CD4-positive, alpha-beta T cell treated with Interferon alpha-2 for 1 hour (primary cell): ENCODE measurements around the gene CIT.

ENCODE experiments used
- DNase-seq, 2 donors: peaks; one replicate each; pipeline ENCODE4 v3.0.0-alpha.2; 2020 to 2022

CIT gene

DNA sequence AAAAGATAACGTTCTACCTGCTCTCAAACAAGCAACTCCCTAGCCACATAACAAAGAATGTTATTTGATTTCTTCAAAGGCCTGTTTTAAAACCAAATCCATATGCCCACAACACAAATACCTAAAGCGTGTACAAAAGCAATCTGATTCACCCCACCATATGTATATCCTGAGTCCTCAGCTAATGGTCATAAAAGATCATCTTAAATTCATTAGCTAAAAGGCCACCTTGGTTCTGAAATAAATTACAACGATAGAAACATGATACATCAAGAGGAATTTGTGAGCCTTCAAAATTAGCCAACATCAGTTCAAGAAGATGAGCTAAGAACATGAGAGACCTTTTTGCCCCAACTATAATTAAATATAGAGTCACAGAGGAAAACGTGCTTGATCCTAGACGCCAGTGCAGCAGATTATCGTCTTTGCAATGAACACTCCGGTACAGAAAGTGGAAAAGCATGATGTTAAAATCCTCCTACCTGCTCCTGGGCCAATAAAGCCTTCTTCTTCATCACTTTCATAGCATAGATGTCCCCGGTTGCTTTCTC, 20.0 kb downstream of the CIT start:
- no peak for DNase-seq

DNA sequence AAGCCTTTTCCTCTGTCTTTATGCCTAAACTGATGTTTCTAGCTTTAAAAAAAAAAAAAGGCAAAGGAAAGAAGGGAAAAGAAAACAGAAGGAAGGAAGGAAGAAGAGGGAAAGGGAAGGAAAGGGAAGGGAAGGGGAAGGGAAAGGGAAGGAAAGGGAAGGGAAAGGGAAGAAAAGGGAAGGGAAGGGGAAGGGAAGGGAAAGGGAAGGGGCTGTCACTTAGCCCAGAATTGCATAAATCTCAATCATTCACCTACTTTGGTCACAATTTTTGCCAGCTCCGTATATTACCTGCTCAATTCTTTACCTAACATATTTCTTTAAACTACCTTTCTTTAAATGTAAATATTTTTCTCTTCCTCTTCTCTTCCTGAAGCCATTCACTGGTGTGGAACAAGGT, 26.8 kb downstream of the CIT start:
- no peak for DNase-seq

DNA sequence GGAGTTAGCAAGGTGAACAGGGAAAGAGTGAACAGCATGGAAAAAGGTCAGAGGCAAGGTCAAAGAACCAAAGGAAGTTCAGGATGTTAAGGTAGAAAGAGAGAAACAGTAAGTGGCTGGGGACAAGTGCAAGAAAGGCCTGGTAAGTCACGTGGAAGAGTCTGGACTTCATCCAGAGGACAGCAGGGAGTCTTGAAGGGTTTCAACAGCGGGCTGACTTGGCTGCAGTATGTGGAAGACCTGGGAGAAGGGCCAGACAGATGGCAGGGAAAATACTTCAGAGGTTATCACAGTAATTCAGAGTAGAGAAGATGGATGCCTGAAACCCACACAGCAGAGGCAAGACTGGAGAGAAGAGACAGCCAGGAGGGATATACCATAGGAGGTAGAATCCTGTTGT, 34.0 kb downstream of the CIT start:
- DNase-seq = no peak

DNA sequence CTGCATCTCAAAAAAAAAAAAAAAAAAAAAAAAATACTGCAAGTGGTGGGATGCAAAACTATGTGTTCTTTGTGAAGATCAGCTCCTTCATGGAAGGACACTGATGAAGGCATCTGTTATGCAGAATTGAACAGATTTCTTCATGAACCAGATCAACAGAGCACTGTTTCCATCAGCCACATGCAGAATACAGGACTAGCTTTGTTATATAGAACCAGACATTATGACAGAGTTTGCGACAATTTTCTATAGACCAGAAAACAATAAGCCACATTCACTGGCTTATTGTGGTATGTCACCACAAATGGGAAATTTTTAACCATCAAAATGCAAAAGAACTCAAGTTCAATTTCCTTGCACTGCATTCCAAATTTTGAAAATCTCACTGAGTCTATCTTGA, 34.7 kb downstream of the CIT start:
- DNase-seq = no peak

DNA sequence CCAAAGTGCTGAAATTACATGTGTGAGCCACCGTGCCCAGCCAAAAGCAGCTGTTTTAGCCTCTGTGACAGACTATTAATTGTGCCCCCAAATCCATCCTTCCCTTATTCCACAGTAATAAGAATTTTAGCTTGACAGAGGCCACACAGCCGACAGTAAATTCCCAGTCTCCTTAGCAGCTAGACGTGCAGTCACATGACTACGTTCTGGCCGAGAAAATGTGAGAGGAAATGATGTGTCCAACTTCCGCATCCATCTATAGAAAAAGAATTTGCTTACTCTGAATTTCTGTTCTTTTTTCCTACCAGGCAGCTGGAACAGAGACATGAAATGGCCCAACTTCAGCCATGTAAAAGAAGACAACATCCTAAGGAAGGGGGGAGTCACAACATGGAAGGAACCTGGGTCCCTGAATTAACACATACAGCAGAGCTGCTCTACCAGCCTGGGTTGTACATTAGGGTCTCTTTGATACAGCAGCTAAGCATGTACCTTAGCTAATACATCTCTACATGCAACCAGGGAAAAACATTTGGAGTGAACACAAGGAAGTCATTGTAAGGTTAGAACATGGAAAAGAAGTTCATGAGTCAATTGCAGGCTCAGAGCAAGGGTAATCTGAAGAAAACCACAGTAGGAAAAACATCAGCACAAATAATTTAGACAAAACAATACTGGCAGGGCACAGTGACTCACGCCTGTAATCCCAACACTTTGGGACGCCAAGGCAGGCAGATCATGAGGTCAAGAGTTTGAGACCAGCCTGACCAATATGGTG, 35.5 kb downstream of the CIT start:
- DNase-seq = no peak

DNA sequence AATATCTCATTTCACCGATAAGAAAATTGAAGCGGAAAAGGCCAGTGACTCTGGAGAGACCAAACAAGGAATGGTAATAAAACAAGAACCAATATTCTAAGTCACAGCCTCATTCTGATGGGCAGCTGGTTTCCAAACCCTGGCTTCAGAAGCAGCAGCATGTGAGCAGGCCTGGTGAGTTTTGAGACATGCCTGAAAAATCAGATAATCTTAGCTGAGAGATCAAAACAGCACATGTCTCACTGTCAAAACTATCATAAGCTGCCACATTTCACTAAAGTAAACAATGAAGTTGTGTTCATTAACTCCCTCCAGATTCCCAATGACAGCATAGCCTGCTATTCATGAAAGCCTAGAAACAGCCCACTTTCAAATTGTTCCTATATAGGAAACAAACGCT, 36.5 kb downstream of the CIT start:
- no peak for DNase-seq

DNA sequence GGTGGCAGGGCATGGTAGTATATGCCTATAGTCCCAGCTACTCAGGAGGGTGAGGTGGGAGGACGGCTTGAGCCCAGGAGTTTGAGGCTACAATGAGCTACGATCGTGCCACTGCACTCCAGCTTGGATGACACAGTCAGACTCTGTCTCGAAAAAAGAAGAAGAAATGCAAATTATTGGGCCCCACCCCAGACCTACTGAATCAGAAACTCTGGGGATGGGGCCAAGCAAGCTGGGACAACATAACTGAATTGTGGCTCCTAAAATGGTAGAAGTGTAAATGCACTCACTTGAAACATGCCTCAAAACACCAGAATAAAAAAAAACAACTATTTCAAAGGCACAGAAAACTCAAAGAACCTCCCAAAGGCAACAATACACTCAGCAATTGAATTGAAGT, 37.0 kb downstream of the CIT start:
- DNase-seq = no peak

DNA sequence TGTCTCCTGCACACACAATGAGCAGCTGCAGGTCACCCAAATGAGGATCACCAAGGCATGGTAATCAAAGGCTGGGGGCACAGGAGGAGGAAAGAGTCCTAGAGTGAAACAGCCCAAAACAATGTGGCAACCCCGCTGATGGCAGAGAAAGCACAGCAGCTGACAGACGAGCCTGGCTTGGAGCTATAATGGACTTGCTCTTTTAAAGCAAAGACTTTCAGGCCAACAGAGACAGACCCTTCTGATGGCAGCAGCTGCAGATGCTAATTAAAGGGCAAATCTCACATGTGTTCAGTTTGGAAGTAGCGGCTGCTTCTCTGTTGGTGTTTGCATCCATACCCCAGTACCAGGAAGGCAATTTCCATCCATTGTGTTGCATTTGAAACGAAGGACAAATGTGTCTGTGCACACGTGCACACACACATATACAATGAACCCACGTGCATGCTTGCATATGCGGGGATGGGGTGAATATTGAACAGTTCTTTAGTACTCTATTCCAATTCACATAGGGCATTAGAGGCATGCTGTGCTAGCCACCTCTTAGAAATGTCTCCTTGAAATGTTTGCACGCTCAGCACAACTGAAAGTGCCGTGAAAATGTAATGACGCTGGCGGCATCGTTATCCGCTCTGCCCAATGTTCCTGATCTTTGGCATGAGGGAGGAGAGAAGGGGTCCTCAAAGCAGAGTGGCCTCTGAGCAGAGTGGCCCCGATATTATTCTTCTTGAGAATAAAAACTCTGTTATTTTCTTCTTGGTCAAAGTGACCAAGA, 38.1 kb downstream of the CIT start:
- DNase-seq = no peak

- DNase-seq = no peak
Measured at GRCh38 chr12:119836781-119837180, 40.3 kb downstream of the CIT start.

DNA sequence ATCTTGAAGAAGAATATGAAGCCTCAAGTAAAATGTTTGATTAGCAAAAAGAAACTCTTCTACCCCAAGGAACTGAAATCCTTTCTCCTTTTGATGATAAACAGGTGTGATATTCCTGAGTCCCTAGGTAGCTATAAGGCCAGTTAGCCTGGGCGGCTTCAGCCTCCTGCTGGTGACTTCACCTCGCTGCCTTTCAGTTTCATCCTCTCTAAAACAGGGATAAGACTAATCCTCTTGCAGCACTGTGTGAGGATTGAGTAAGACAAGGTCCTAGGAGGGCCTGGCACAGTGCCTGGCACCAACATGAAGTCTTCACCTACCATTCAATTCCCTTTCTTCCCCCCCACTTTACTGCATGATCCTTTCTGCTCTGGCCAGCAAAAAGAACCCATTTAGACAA, 42.1 kb downstream of the CIT start:
- DNase-seq = no peak

DNA sequence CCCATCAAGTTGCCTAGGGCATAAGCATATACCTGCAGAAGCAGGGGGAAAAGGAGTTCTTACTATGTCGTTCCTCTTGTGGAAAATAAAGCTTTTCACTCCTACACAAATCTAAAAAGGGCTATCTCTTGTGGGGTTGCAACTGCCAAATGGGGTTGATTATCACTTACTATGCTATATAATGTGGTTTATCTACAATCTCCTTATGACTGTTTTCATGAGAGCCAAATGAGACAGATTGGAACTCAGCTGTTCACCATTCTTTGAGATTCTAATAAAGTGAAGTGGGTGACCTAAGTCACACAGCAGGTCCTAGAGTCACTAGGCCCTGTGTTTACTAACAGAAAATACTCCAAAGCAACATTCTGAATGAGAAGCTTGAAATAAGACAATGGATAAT, 47.7 kb downstream of the CIT start:
- no peak for DNase-seq

GRCh38 chr12:119828300-119828699, 48.8 kb downstream of the CIT start:
- peak in 1 of 2 donors; percentile 20 for DNase-seq

DNA sequence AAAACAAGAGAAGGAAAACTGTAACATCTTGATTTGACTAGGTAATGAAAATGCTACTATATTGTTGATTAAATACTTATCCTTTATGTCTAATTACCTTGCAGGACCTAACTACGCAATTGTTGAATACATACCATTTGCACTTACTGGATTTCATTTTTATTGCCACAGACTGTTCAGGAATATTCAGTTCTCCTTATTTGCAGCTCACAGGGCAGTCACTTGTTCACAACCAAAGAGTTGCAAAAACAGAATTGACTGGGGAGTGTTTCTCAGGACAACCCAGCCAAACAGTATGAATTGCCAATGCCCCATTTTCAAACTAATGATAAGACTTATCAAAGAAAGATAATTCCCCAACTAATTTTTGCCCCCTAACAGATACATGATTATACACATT, 49.4 kb downstream of the CIT start:
- no peak for DNase-seq

- no peak for DNase-seq
Measured at GRCh38 chr12:119826661-119827445, 50.3 kb downstream of the CIT start.

GRCh38 chr12:119825262-119825661, 51.9 kb downstream of the CIT start:
- DNase-seq = no peak

- no peak for DNase-seq
Measured at GRCh38 chr12:119822046-119822445, 55.1 kb downstream of the CIT start.

DNA sequence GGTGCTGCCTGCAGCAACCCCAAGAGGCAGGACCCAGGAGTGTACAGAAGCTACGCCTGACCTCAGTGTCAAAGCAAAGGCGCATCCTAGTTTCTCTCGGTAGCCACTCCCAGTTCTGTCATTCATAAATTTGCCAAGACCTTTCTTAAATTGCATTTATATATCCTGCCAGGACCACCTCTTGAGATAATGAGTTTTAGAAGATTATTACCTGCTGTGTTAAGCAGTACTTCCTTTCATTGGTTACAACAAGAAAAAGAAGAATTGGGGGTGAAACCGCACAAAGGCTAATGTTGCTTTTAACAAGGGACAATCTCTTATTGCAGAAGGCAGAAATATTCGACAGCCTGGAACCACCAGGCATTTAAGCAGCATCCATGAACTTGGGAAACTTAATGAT, 57.8 kb downstream of the CIT start:
- no peak for DNase-seq

GRCh38 chr12:119817546-119818343, 59.4 kb downstream of the CIT start:
- DNase-seq = no peak

- DNase-seq = peak in 1 of 2 donors; percentile 2
Measured at GRCh38 chr12:119809023-119809422, 68.1 kb downstream of the CIT start.

- DNase-seq = no peak
Measured at GRCh38 chr12:119808441-119808840, 68.7 kb downstream of the CIT start.

GRCh38 chr12:119807380-119807779, 69.7 kb downstream of the CIT start:
- DNase-seq = no peak

DNA sequence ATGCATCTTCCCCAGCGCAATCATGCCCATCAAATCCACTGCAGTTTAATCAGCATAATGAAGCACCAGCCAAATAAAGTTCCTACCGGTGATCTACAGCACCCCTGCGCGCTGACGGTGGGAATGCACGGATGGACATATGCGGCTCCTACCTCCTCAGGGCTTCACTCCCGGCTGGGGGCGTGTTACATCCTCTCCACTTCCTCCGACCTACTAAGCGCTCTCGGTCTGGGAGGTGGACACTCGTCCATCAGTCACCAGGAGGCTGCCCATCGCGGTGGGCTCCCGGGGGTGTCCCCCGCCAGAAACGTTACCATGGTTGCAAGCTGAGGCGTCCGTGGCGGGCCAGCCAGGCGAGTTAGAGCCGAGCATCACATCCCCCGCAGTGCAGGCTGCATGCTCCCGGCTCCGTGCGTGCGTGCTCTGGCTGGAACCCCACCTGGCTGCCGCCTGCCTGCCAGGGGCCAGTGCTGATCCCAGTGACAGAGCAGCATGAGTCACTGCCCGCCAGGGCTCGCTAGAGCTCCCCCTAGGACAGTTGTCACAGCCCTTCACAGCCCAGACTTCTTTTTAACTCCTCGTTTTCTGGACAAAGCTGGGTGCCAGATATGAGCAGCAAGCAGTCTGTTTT, 73.0 kb downstream of the CIT start:
- DNase-seq = no peak
